Vagina (tissue), 2 donors: Measurements from ENCODE around the gene FES. TPM values are rescaled to one million over a fixed set of nuclear protein-coding genes. Genes with fewer than 3 reads are reported as not detected.

Experiments used
- DNase-seq, 2 donors: peaks; one replicate each; pipeline ENCODE4 v3.0.0-alpha.2; 2017; ENCODE audit errors: extremely low spot score in 2 of 2
- H3K27ac ChIP-seq: fragments of 200-600 bp; sonication (generic); one replicate; pipeline ENCODE4 v1.5.1; 2019
- H3K27me3 ChIP-seq: fragments of 200-600 bp; sonication (generic); one replicate; pipeline ENCODE4 v1.5.1; 2019
- H3K36me3 ChIP-seq, 2 donors: fragments of 200-600 bp; sonication (generic); one replicate each; pipeline ENCODE4 v1.5.1; 2017 to 2019
- H3K4me1 ChIP-seq: fragments of 200-600 bp; sonication (generic); one replicate; pipeline ENCODE4 v1.5.1; 2019
- H3K4me3 ChIP-seq, 2 donors: fragments of 200-600 bp; sonication (generic); 1 replicate in 1 of 2; 2 replicates in 1 of 2; pipeline ENCODE4 v1.5.1; 2016 to 2019
- H3K9me3 ChIP-seq: fragments of 200-600 bp; sonication (generic); one replicate; pipeline ENCODE4 v1.5.1; 2019
- CTCF ChIP-seq, 3 experiments: fragments of 450-650 bp in 2 of 3; fragments of 200-600 bp in 1 of 3; sonication (generic) in 1 of 3; IDR thresholded peaks; one replicate each; pipeline ENCODE4 v1.5.1; 2017 to 2019; ENCODE audit warnings: antibody characterized with exemption in 3 of 3, mild to moderate bottlenecking in 2 of 3, moderate library complexity in 2 of 3
- POLR2A ChIP-seq, 2 donors: fragments of 450-650 bp; IDR thresholded peaks; one replicate each; pipeline ENCODE4 v1.6.1; 2017; ENCODE audit warnings: antibody characterized with exemption in 2 of 2, mild to moderate bottlenecking in 2 of 2, moderate library complexity in 2 of 2
- POLR2AphosphoS5 ChIP-seq, 2 donors: sonication (generic); formaldehyde crosslinking; IDR thresholded peaks; one replicate each; pipeline ENCODE4 v1.9.0; 2017; ENCODE audit warnings: antibody characterized with exemption in 2 of 2, mild to moderate bottlenecking in 2 of 2, low read depth in 1 of 2; ENCODE audit not compliant: insufficient read depth in 1 of 2
- intact Hi-C: fragments of 100-400 bp; cut with DNase I; formaldehyde crosslinking; loops from one replicate; pipeline ENCODE4 v1.15.1; 2023
- total RNA-seq: library from RNA; depleted of rRNA; stranded (reverse); fragments of >200 nt; gene quantifications from one replicate; pipeline ENCODE4 v1.2.3, GENCODE V29; 2016

The FES gene
- total RNA-seq, 1 donor from 2014 or later: 47.4 TPM

GRCh38 chr15:90915216-90915807 is 31.0 kb downstream of the FES start:
- intact Hi-C loops: no loop called here
- H3K36me3 ChIP-seq: peaks cover 5 to 92% of the 10 kb centered on the region in 2 donors

GRCh38 chr15:90915808-90916440 is 31.6 kb downstream of the FES start:
- peaks cover 5 to 87% of the 10 kb centered on the region in 2 donors for H3K36me3 ChIP-seq
- TF ChIP-seq CTCF (IDR thresholded peaks at IDR 0.05): no peak
- no peak for TF ChIP-seq POLR2AphosphoS5 (IDR thresholded peaks at IDR 0.05; ENCODE audit: insufficient read depth in 1 of 2, low read depth in 1 of 2)
- no peak for TF ChIP-seq POLR2A (IDR thresholded peaks at IDR 0.05)

More at GRCh38 chr15:90915216-90915807, 31.0 kb downstream of the FES start:
- Histone ChIP-seq H3K27me3 (no peaks in the 10 kb centered on the region), H3K9me3 (no peaks in the 10 kb centered on the region), H3K4me3 (no peak overlapping the region), H3K27ac (no peak overlapping the region), H3K4me1 (no peaks in the 10 kb centered on the region)
- no peak for DNase-seq
- TF ChIP-seq CTCF (IDR thresholded peaks at IDR 0.05): no peak
- TF ChIP-seq POLR2AphosphoS5 (IDR thresholded peaks at IDR 0.05; ENCODE audit: insufficient read depth in 1 of 2, low read depth in 1 of 2): no peak
- no peak for TF ChIP-seq POLR2A (IDR thresholded peaks at IDR 0.05)

GRCh38 chr15:90916461-90916860 is 32.2 kb downstream of the FES start:
- Histone ChIP-seq H3K27me3 (no peaks in the 10 kb centered on the region), H3K4me3 (no peak overlapping the region), H3K27ac (no peak overlapping the region), H3K36me3 (peaks cover 5 to 86% of the 10 kb centered on the region in 2 donors), H3K4me1 (no peaks in the 10 kb centered on the region), H3K9me3 (no peaks in the 10 kb centered on the region)
- peak in 1 of 2 donors; percentile 93 for DNase-seq
- intact Hi-C loops: no loop called here
- TF ChIP-seq CTCF (IDR thresholded peaks at IDR 0.05) (no peak), POLR2AphosphoS5 (IDR thresholded peaks at IDR 0.05; ENCODE audit: insufficient read depth in 1 of 2, low read depth in 1 of 2) (no peak), POLR2A (IDR thresholded peaks at IDR 0.05) (no peak)

More at GRCh38 chr15:90915808-90916440, 31.6 kb downstream of the FES start:
- H3K27me3 ChIP-seq: no peaks in the 10 kb centered on the region
- intact Hi-C loops: no loop called here
- peak in 1 of 2 donors; percentile 88 for DNase-seq
- H3K4me3 ChIP-seq: no peak overlapping the region
- H3K27ac ChIP-seq: no peak overlapping the region
- no peaks in the 10 kb centered on the region for H3K4me1 ChIP-seq
- no peaks in the 10 kb centered on the region for H3K9me3 ChIP-seq

- no peak for DNase-seq
- intact Hi-C loops: no loop called here
- H3K27ac ChIP-seq: no peak overlapping the region
- H3K36me3 ChIP-seq: peaks cover 5 to 75% of the 10 kb centered on the region in 2 donors
- no peaks in the 10 kb centered on the region for H3K4me1 ChIP-seq
- TF ChIP-seq POLR2A (IDR thresholded peaks at IDR 0.05) (no peak), CTCF (IDR thresholded peaks at IDR 0.05) (no peak), POLR2AphosphoS5 (IDR thresholded peaks at IDR 0.05; ENCODE audit: insufficient read depth in 1 of 2, low read depth in 1 of 2) (no peak)
- no peaks in the 10 kb centered on the region for H3K27me3 ChIP-seq
- no peaks in the 10 kb centered on the region for H3K9me3 ChIP-seq
- H3K4me3 ChIP-seq: no peak overlapping the region
Measured at GRCh38 chr15:90917569-90917968, 33.3 kb downstream of the FES start.
